HG02759 (cell line): ENCODE measurements around the gene SHISA8.

Experiments used
- ATAC-seq: cut with Tn5 transposase; IDR thresholded peaks from one replicate; pipeline ENCODE4 v1.9.1; 2021; ENCODE audit warnings: mild to moderate bottlenecking, moderate library complexity; ENCODE audit not compliant: unreplicated experiment

The SHISA8 gene

DNA sequence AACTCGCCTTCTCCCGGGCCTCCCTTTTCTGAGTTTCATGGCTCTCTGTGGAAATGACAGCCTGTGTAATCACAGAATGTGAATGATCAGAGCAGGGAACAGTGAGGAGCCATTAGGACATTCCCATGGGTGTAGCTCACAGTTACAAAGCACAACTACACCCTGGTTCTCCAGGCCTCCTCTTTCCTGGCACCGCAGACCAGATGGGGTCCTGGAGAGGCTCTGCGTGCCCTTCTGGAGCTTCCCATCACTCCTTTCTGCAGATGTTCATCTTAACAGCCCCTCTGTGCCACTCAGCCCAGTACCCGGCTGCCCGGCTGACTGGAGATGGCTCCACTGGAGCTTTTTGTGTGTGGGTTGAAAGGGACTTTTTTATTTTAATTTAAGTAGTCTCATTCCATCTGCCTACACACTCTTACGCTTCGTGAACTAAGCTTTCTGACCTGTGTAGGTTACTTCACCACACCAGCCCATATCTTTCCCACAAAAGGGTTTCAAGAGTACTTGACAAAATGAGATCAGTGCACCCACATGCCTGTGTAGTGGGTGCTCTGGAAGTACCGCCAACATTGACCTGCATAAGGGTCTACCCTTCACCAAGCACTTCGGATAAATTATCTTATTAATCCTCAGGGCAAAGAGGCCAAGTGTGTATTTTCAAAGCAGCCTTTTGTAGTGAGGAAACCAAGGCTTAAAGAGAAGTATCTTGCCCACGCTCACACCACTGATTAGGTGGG lies 52.2 kb downstream of the SHISA8 start:
- peak; percentile 62 for ATAC-seq

DNA sequence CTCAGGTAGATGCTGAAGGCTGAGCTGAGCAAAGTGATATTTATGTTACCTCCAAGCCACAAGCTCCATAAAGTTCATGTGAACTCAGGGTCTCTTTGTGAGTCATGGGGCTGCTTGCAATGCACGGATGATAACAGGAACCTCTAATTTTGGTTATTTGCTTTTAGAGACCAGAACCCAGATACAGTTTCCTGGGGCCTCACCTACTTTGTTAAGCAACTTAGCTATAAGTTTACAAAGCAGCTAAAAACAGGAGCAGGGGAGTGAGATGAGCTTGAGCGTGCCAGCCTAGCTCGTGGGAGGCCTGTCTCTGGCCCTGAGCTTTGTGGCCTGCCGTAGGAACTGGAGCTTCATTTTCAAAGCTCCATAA lies 52.7 kb downstream of the SHISA8 start:
- peak; percentile 51 for ATAC-seq
